NCI-H2107 treated with DMSO at 0.1 percent for 48 hours (cell line): ENCODE measurements around the gene TRIM28.

Experiments
- DNase-seq: peaks from one replicate; lab custom pipeline; 2025; ENCODE audit not compliant: unreplicated experiment; lab: John Stamatoyannopoulos, UW

Gene TRIM28

GRCh38 chr19:58560007-58560887, 16.4 kb downstream of the TRIM28 start:
- DNase-seq = no peak

DNA sequence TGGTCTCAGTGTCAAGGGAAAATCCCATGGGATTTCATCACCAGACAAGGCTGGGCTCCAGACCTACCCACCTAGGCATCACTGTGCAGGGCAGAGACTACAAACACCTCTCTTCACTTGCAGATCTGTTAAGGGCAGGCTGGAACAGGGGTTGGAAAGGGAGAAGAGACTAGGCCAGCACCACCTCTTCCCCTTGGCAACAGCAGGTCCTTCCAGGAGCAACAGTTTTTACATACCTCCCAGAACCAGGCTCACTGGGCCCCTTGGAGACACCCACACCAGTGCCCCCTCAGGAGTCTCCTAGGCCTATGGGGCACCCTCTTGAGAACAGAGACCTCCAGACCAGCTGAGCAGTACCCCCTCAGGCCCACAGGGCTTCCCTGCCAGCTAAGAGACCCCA, 17.1 kb downstream of the TRIM28 start:
- no peak for DNase-seq

DNA sequence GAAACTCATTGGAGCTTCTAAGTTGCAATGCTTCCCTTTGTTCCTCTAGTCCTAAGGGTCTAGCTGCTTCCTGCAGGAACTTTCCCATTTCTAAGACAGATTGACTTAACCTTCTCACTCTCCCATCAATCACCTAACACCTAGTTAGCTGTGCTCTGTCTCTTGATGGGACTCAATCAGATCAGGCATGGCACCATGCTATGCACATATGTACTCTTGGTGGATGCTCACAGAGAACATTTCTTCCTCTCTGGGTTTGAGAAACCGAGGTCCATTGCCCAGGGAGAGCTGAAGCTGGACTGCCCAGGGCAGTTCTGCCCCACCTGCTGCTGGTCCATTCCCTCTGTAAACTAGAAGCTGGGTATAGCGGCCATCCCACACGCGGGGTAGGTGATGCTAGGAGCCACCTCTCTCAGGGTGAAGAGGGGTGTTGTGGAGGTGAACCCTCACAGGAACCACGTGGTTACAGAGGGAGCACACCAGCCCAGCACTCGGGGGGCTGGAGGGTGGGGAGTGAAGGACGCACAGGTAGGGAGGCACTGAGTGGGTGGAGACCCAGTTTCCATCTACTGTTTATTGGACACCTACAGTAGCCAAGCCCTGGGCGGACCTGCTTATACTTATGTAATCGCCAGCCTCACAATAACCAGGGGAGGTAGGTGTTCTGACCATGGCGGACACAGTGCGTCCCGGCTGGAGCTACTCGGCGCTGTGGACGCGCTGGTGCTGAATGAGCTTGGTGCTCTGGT, 17.7 kb downstream of the TRIM28 start:
- no peak for DNase-seq

DNA sequence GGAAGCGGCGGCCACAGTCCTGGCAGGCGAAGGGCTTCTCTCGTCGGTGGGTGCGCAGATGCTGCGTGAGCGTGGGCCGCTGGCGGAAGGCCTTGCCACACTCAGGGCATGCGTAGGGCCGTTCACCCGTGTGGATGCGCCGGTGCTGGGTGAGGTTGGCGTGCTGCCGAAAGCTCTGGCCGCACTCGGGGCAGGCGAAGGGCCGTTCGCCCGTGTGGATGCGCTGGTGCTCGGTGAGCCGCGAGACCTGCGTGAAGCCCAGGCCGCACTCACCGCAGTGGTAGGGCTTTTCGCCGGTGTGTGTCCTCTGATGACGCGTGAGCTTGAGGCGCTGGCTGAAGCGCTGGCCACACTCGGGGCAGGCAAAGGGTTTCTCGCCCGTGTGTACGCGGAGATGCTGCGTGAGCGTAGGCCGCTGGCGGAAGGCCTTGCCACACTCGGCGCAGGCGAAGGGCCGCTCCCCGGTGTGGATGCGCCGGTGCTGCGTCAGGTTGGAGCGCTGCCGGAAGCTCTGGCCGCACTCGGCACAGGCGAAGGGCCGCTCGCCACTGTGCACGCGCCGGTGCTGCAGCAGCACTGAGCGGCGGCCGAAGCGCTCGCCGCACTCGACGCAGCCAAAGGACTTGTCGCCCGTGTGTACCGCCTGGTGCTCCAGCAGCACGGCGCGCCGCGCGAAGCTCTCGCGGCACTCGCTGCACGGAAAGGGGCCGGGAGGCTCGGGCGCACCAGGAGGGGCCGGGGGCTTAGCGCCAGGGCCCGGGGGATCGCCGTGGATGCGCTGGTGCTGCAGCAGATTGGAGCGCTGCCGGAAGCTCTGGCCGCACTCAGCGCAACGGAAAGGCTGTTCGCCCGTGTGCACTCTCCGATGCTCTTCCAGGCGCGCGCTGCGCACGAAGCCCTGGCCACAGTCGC, 18.5 kb downstream of the TRIM28 start:
- no peak for DNase-seq

- no peak for DNase-seq
Observed at GRCh38 chr19:58563034-58563573, 19.2 kb downstream of the TRIM28 start.

DNA sequence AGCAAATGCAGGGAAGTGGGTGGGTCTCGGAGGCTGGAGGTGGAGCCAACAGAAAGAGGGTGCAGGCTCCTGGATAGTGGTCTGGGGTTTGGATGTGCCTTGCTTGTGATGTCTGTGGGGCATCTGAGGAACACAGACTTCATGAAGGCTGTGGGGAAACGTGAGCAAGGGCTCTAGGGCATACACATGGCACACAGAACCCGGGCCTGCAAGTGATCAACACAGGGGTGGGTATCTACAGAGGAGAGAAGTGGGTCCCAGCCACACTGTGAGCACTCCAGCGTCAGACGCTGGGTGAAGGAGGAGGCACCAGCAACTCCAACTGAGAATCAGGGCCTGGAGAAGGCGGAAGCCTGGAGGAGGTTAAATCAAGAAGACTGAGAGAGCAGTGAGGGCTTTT, 20.0 kb downstream of the TRIM28 start:
- DNase-seq = no peak

- no peak for DNase-seq
Observed at GRCh38 chr19:58566989-58567388, 23.1 kb downstream of the TRIM28 start.

GRCh38 chr19:58568453-58569130, 24.7 kb downstream of the TRIM28 start:
- DNase-seq = no peak

DNA sequence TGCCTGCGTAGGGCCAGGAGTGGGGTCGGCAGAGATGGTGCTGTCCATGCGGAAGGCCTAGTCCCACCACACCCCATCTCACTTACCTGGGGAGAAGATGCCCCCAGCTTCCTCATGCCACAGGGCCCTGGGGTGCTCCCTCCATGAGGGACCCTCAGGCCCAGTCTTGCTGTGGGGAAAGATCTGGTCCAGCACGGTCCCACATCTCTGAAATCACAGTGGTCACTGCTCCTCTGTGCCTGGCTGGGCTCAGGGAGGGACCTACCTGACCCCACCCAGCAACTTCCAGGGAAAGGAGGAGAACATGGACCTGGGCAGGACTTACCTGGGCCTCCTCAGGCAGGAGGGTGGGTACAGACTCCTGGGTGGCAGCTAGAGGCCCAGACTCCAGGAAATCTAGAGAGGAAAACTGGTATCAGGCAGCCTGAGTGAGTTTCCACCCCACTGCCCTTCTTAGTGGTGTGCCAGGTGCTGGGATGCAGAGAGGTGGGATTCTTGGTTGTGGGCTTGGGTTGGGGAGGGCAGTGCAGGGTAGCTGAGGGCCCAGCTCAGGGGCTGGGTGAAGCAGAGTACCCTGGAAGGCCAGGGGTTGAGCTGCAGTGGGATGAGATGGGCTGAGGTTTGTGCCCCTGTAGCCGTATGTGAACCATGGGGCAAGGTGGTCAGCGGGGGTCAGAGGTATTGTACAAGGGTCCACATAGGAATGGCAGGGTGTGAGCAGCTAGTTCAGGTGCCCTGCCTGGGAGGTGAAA, 25.5 kb downstream of the TRIM28 start:
- DNase-seq = no peak

DNA sequence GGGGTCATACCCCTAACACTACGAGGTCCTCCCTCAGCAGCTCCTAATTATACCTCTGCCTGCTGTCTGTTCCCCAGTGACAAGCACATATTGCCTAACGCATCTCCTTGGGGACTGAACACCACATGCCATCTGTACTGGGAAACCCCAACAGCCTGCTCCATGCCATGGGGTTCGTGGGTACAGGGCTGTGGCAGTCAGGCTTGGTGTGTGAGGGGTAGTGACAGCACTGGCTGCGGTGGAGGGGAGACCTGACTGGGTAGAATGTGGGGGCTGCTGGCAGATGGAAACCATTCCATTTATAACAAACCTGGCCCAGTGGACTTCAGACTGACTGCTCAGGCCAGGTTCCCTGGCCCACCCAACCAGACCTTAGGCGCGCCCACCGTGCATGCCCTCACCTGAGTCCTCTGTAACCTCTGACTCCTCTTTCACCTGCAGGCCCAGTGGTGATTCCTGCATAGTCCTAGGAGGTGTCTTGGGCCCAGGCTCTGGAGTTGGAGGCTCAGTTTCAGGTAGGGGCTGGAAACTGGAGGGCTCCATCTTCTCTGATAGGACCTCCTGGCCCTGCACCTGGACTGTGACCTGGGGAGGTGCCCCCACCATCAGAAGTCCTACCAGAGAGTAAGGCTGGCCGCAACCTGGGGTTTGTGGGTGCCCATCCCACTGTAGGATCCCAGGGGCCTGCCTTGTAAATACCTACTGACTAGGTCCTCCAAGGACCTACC, 26.2 kb downstream of the TRIM28 start:
- DNase-seq = no peak

- no peak for DNase-seq
Observed at GRCh38 chr19:58570770-58571574, 27.1 kb downstream of the TRIM28 start.

GRCh38 chr19:58571575-58571947, 27.7 kb downstream of the TRIM28 start:
- DNase-seq = no peak

DNA sequence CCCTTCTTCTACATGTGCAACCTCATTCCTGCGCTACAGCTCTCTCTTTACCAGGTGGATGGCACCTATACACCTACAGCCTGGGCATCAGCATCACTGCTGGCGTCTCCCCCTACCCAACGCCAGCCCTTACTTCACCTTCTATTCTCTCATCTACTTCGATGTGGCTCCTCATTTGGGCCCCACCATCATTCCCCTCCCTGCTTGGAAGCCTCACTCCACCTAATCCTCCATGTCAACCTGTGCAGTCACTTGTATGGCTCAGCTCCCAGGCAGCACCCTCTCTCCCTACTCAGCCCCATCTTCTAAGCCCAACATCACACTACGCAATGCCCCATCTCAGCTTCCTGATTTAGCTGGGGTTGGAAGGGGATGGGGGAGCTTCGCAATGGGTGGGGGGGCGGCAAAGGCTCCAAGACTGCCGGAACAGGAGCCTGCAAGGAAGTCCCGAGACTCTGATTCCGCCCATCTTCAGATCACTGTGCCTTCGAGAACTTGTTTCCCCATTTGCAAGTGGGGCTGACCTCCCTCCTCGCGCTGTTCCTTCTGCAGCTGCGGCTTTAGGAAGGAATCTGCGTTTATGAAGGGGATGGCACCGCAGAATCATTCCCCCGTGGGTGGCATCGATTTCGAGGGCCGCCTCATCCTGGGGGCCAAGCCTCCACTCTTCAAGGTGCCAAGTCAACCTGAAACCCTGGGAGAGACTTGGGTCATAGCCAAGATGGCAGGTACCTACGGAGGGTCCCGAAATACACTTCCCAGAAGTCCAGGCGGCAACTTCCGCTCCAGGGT, 28.4 kb downstream of the TRIM28 start:
- no peak for DNase-seq

- DNase-seq = no peak
Observed at GRCh38 chr19:58572818-58573657, 29.2 kb downstream of the TRIM28 start, which contains the start of gene MZF1. Gene MZF1, minus strand, starts transcription at chr19:58573335. Its CDS starts 1,946 bp downstream, at chr19:58571389.

DNA sequence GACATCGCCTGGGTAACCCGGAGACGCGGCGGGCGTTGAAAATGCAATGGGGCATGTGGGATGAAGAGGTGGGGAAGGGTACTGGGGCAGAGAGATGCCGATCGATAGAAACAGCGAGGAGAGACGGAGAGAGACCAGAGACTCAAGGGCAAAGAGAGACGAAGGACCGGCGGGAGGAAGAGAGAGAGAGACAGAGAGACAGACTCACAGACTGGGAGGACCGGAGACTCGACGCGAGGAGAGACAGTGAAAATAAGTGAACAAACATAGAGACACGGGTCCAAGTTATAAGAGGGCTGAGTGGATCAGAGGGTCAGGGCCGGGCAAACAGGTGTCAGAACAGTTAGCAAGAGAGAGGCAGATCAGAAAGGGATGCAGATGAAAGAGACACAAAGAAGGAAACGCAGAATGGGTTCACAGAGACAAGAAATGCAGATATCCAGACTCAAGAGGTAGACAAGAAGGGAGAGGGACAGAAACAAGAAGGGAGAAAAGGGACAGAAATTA, 29.8 kb downstream of the TRIM28 start:
- DNase-seq = no peak
